HG03064 (cell line): ENCODE data around the gene ZNF316.
A peak's percentile ranks its signal among the peaks of the same experiment; 100 is the strongest.
"Not testable (repeated sequence)": the region's sequence is repeated elsewhere in the genome, so short reads cannot be mapped to it uniquely, and the experiment has no call there.

Source experiments
- ATAC-seq: cut with Tn5 transposase; IDR thresholded peaks from one replicate; pipeline ENCODE4 v1.9.1; 2021; ENCODE audit warnings: low read depth; ENCODE audit not compliant: unreplicated experiment

Gene ZNF316

DNA sequence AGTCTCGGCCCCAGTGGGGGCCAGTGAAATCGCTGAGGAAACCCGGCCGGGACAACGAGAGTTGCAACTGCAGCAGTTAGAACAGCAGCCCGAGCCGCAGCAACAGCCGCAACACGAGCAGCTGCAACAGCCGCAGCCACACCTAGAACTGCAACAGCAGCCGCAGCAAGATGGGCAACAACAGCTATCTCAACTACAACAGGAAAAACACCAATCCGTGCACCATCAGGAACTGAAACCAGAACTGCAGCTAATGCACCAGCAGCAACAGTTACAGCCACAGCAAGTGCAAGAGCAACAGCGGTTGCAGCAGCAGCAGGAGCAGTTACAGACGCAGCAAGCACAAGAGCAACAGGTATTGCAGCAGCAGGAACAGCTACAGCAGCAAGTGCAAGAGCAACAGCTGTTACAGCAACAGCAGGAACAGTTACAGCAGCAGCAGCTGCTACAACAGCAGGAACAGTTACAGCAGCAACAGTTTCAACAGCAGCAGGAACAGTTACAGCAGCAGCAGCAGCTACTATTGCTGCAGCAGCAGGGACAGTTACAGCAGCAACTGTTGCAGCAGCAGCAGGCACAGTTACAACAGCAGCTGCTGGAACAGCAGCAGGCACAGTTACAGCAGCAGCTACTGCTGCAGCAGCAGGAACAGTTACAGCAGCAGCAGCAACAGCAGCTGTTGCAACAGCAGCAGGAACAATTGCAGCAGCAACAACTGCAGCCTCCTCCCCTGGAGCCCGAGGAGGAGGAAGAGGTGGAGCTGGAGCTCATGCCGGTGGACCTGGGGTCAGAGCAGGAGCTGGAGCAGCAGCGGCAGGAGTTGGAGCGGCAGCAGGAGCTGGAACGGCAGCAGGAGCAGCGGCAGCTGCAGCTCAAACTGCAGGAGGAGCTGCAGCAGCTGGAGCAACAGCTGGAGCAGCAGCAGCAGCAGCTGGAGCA is 15.7 kb upstream of the ZNF316 start:
- ATAC-seq = no peak

- ATAC-seq = no peak
Observed at GRCh38 chr7:6622134-6622710, 14.9 kb upstream of the ZNF316 start.

DNA sequence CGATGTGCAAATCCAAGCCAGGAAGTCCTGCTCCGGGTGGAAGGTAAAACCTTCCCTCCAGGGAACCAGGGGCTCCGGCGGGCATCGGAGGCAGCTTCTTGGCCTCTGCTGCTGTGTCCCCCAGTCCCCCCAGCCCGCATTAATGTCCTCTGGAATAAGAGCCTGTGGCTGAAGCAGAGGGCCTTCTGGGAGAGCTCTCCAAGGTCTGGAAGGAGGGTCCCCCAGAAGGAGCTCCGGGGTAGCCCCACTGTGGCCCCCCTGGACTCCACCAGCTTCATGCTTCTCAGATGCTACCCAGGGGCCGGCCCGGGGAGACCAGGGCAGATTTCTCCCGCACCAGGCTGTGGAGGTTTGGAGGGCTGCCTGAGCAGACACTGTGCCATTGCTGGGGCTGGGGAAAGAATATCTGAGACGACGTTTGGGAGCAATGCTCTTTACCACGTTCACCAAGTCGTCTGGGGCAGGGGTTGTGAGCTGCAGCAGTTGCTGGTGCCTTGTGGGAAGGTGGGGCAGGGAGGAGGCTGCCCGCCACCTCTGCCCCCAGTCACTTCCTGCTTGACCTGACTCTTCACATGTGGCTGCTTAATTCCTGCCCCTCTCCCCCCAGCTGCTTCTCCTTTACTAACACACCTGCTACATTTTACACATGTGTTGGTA is 13.4 kb upstream of the ZNF316 start:
- ATAC-seq = no peak

- no peak for ATAC-seq
Observed at GRCh38 chr7:6624246-6624611, 12.9 kb upstream of the ZNF316 start.

DNA sequence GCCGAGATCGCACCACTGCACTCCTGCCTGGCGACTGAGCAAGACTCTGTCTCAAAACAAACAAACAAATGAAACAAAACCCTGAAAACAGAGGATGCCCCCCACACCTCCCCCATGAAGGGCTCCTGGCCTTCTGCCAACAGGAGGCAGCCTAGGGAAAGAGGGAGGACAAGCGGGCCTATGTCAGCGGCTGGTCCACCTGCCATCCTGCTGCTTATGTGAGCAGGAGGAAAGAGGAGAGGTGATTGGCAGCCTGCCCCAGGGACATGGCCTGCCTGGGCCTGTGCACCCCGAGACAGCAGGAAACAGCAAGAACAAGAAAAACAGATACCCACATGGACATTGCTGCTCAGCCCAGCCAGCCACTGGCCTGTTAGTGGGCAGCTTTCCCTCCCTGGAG is 9.1 kb upstream of the ZNF316 start:
- ATAC-seq = no peak

DNA sequence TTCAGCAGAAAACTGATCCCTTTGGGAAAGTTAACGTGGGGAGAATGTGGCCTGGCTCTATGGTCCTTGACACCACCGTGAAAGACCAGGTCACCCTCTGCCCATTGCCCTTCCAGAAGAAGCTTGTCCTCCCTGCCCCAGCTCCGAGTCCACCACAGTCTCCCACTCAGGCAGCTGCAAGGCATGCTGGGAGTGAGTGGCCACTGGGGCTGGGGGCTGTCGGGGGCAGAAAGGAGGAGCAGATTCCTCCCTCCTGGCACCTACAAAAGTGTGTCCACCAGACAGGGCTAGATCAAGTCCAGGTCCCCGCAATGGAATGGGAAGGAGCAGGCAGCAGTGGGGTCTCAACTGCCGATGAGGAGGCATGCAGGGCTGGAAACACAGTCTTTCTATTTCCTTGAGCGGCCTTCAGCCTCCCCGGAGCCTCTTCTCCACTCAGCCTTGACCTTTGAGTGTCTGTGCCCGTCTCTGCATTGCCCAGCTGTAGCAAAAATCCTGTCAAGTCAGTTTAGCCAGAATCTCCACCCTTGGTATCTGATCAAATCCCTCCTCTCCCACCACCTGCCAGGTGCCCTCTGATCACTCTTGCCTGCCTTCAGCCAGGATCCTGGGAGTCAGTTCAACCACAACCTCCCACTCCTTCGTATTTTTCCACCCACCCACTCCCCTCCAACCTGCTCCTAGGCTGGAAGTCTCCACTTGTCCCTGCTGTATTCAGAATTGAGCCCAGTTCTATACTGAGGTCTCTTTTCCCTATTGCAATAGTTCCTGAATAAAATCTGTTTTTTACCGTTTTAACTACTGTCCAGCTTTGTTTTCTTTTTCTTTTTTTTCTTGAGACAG is 6.9 kb upstream of the ZNF316 start:
- no peak for ATAC-seq

DNA sequence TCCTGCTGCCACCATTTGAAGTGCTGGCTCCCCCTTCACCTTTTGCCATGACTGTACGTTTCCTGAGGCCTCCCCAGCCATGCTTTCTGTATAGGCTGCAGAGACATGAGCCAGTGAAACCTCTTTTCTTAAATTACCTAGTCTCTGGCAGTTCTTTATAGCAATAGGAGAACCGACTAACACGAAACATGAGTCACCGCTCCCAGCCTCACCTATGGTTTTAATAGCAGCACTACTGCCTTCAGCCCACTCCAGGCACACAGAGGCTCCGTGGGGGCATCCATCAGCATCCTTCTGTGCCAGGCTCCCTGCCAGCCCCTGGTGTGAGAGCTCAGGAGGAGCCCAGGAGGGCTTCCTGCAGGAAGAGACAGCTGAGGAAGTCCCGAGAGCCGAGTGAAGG is 5.5 kb upstream of the ZNF316 start:
- ATAC-seq = no peak

DNA sequence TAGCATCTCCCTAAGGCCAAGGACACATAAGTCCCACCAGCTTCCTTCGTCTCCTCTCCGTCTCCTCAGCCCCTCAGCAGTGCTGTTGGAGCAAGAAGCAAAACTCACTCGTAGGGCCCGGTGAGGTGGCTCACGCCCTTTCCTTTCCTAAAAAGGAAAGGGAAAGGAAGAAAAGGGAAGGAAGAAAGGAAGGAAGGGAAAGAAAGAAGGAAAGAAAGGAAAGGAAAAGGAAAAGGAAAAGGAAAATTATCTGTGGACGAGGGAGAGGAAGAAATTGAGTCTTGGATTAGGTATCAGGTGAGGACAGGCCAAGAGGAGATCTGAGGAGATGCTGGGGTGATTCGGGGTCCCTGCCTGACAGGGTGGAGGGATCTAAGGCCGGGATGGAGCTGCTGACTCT is 3.1 kb upstream of the ZNF316 start:
- no peak for ATAC-seq

DNA sequence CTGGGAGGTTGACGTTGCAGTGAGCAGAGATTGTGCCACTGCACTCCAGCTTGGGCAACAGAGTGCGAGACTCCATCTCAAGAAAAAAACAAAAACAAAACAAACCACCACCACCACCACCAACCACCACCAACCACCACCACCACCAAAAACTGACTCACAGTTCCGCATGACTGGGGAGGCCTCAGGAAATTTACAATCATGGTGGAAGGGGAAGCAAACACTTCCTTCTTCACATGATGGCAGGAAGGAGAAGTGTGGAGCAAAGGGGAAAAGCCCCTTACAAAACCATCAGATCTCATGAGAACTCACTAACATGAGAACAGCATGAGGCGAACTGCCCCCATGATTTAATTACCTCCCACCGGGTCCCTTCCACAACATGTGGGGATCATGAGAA is 2.1 kb upstream of the ZNF316 start:
- not testable (repeated sequence) for ATAC-seq

GRCh38 chr7:6637544-6638229 is 569 bp downstream of the ZNF316 start:
- peak; percentile 52 for ATAC-seq

GRCh38 chr7:6639032-6639431 is 1.9 kb downstream of the ZNF316 start:
- ATAC-seq = no peak

DNA sequence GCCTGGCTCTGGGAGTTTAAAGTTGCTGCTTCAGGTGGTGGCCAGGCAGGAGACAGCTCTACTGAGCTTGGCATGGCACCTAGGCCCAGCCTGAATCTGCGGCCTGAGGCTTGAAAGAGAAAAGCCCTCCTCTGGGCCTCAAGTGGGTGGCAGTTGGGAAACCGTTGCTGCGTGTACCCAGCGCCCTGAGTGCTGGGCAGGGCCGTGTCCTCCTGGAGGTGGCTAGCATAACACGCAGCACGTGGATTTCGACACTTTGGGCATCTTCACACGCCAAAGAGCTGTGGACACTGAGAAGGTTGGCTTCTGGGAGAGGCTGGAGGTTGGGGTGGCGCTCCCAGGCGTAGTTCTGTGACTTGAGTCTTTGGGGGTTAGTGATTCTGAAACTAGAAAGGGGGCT is 2.5 kb downstream of the ZNF316 start:
- ATAC-seq = no peak

- no peak for ATAC-seq
Observed at GRCh38 chr7:6640246-6640721, 3.2 kb downstream of the ZNF316 start.

DNA sequence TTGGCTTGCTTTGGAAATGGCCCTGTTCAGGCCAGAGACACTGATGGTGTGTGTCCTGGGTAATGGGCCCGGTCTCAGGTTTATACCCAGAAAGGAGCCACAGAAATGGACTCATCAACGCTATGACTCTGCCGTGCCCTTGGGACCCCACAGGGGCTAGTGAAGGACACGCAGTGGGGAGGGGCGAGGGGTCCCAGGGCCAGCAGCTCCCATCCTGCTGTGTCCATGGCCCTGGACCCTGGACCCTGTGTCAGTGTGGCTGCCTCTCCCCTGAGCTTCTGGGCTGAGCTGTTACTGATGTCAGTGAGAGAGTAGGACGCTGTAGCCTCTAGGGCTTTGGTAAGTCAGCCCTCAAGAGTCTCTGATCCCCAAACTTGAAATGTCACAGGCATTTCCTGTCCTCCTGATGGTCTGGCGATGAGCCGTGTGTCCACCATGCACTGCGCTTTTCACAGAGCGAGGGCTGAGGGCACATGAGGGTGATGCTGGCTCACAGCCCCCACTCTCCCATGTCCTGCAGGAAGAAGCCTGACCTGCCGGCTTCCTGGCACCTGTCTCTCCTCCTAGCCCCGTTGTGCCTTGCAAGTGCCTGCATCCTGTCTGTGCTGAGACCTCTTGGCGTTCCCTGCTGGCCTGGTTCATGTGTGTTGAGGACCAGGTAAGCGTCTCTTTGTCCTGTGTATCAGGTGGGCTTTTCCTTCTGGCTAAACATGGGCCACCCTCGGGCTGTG is 4.4 kb downstream of the ZNF316 start:
- ATAC-seq = no peak

GRCh38 chr7:6642239-6642839 is 5.2 kb downstream of the ZNF316 start:
- ATAC-seq = no peak

DNA sequence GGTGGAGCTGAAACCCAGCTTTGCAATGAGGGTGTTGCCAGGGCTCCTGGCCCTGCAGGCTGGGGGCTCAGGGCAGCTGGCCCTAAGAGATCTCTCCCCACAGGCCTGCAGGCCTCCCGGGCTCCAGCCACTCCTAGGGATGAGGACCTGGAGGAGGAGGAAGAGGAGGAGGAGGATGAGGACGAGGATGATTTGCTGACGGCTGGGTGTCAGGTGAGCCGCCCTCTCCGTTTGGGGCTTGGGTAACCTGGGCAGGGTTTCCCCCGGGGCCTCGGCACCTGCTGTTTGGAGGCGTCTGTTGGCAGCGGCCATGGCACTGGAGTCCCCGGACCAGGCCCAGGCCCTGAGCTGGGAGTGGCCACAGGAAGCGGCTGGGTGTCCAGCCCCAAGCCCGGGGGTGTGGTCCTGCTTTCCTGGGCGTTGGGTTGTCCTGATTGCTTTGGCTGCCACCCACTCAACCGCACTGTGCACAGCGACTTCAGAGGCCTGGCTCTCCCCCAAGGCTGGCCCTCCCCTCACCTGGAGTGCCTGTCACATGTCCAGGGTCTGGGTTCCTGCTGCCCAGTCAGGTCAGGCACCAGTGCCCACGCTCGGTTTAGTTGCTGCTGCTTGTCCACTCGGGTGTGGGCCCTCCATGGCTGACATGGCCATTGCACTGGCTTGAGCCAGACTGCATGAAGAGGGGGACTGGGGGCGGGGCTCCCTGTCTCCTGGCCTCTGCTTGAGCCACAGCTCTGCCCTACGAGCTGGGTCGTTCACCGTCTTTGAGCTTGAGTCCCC is 5.9 kb downstream of the ZNF316 start:
- ATAC-seq = no peak

- no peak for ATAC-seq
Observed at GRCh38 chr7:6643915-6644625, 7.0 kb downstream of the ZNF316 start.

DNA sequence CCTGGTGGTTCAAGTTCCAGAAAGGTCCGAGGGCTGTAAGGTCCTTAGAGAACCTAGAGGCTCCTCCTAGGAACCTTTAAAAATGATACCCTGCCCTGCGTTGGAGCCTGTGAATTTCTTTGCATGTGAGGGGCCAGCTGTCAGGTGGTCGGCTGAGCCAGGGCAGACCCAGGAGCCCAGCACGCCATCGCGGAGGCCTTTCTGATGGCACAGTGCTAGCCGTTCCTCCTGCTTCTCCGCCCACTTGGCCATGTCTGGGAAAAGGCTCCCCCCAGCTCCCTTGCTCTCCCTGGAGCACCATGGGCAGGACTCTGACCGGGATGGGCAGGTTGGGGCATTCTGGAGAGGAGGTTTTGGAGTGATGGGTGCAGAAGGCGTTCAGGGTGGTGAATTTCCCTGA is 7.6 kb downstream of the ZNF316 start:
- no peak for ATAC-seq
